Fibroblast of gingiva (primary cell): Measurements from ENCODE around the gene SLFN12L.
"Not testable (repeated sequence)": the region's sequence is repeated elsewhere in the genome, so short reads cannot be mapped to it uniquely, and the experiment has no call there.

Experiments used
- DNase-seq: peaks from one replicate; pipeline ENCODE4 v3.0.0-alpha.2; 2011; ENCODE audit warnings: low read depth

SLFN12L gene

GRCh38 chr17:35496451-35497290, 40.8 kb downstream of the SLFN12L start:
- DNase-seq = no peak

DNA sequence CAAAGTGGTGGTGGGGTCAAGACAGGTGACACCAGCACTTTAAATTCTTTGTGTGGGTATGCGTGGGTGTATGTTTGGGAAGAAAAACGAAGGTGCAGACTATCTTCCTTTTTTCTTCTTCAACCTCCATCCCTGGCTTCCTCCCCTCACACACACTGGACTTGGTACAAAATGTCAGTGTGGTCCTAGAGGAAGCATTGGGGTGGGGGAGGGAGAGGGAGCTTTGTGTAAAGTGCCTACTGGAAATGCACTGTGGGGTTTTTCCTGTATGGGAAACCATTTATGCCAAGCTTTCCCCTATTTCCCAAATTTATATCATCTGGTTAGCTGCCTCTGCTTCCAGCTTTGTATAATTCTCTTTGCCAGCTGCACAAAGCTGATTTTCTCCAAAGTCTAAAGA, 44.4 kb downstream of the SLFN12L start:
- DNase-seq = no peak

DNA sequence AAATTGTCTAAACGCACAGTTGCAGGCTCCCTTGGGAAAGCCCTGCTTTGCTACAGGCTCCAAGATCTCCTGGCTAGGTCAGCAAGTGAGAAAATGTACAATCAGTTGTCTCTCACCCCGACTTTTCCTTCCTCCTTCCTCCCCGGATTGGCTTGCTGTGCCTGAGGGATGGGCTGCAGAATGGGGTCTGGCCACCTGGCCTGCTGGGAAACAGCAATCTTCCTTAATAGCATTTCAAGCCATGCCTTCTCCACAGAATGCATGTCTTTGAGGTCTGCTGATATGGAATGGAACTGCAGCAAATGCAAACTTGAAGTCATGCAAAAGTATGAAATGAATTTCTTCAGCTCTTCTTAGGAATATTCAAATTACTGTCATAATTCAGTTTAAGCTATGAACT, 46.1 kb downstream of the SLFN12L start:
- DNase-seq = no peak

- no peak for DNase-seq
These were observed 47.5 kb downstream of the SLFN12L start for GRCh38 chr17:35489944-35490343.

GRCh38 chr17:35488991-35489390, 48.5 kb downstream of the SLFN12L start:
- no peak for DNase-seq

DNA sequence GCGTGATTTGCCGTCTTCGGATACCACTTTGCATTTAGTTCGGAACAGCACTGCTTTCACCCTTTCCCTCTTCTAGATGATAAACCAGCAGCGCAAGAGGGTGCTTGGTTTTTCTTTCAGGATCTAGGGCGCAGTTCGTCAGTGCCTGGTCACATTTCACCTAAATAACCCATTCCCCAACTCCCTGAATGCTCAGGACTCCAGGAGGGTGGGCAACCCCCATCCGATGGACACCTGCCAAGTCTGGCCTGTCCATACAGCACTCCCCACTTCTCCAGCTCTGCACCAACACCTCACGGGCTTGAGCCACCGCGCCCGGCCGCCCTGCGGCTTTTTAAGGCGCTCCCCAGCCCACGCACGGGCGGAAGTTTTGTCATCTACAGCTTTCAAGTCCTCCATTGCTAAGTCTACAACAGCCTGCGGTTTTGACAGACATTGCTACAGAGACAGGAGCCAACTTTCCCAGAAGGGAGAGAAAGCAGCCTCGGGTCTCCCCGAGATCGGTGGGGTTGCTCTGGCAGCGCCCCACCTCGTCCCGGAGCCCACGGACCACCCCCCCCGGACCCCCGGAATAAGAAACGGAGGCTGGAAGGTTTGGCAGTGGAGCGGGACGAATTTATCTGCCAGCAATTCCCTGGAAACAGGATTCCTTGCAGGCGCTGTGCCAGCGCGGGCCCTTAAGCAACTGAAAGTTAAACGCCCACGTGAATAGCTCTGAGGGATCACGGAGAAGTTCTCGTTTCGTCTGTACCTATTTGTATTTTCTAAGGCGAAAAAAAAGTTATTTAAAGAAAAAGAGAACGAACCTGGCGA, 50.4 kb downstream of the SLFN12L start:
- peak; percentile 35 for DNase-seq

DNA sequence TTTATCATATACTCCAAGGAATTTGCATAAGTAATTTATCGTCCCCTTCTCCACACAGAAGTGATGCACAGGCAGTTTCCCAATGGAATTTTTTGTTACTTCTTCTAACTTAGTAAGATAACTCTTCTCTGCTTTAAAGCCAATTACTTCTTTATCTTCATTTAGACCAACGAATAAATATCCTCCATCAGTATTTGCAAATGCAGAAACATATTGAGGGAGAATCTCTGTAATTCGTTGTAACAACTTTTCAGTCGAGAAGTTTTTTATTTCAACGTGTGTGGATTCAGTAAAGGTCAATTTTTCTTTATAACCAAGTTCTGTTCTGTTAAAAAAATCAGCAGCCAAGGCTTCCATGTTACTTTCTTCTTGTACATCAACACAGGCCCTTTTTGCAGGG, 58.2 kb downstream of the SLFN12L start:
- no peak for DNase-seq

GRCh38 chr17:35477248-35477647, 60.2 kb downstream of the SLFN12L start:
- DNase-seq = no peak

GRCh38 chr17:35476283-35476820, 61.1 kb downstream of the SLFN12L start:
- no peak for DNase-seq

- no peak for DNase-seq
These were observed 69.0 kb downstream of the SLFN12L start for GRCh38 chr17:35468475-35468874.

- DNase-seq = no peak
These were observed 69.7 kb downstream of the SLFN12L start for GRCh38 chr17:35467824-35468223.

DNA sequence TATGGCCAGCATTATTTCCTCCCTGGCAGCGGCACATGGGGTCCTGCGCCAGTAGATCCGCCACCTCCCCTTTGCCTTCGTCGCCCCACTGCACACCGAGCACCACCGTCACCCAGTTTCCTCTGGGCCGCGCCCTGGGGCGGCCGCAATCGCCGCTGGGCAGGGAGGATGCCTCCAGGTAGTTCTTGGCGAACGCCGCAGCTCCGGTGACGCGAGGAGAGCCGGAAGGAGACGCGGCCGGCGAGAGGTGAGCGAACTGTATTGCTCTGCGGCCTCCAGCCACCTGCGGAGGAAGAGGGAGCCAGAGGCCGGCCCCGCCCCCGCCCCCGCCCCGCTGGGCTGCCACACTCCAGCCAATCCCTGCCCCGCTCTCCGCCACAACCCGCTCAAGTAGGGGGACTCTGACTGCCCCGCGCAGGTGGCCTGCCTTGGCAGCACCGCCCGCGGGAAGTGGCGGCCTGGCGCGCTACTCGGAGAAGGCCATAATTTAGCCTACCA, 77.1 kb downstream of the SLFN12L start:
- no peak for DNase-seq

- not testable (repeated sequence) for DNase-seq
These were observed 83.4 kb downstream of the SLFN12L start for GRCh38 chr17:35454035-35454434.

GRCh38 chr17:35453171-35453570, 84.3 kb downstream of the SLFN12L start:
- no peak for DNase-seq

GRCh38 chr17:35449371-35449931, 88.0 kb downstream of the SLFN12L start:
- peak; percentile 4 for DNase-seq

GRCh38 chr17:35448899-35449227, 88.6 kb downstream of the SLFN12L start:
- no peak for DNase-seq

DNA sequence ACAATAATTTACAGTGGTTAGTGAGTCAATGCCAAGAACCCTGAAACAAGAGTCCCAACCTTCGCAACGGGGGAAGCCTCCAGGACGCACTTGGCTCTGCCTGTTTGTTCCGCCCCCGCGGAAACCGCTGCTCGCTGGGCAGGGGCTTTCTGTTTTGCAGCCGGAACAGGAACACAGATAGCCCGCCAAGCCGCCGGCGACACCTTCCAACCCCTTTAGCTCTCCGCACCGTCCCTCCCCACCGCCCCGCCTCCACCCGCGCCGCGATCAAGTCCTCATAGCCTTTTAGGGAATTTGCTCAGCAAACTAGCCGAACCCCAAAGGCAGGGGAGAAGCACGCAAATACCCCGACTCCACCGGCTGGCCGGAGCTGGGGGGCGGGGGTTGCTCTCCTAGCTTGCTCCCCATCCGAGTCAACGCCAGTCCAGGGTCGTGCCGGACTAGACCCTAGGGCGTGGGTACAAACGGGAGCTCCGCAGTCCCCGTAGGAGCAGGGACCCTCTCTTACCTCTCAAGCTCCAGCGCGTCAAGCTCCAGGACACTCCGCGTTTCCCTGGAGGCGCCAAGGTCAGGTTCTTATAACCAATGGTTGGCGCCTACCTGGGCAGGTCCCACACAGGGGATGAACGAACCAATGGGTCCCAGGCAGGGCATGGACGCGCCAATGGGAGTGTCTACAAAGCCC, 89.1 kb downstream of the SLFN12L start, which contains the start of gene SLFN13:
Gene SLFN13 (minus strand): TSS at position 553 of the 685 bp plus-strand sequence. CDS start 3,086 bp downstream, outside the sequence.
- DNase-seq = peak; percentile 4

DNA sequence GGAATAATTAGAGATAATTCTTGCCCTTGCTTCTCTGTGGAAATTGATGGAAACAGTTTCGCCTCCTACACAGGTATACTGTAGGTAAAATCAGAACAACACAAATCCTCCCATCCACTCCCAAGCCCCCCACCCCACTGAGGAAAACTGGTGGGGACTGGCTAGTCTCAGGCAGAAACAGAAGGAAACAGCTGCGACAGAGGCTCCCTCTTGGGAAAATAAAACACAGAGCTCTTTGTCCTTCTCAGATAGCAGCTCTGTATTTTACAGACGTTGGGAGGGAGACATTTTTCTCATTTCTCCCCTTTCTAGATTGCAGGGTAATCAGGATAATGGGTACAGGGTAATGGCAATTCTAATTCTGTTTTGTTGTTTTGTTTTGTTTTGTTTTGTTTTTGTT, 90.0 kb downstream of the SLFN12L start:
- DNase-seq = no peak

DNA sequence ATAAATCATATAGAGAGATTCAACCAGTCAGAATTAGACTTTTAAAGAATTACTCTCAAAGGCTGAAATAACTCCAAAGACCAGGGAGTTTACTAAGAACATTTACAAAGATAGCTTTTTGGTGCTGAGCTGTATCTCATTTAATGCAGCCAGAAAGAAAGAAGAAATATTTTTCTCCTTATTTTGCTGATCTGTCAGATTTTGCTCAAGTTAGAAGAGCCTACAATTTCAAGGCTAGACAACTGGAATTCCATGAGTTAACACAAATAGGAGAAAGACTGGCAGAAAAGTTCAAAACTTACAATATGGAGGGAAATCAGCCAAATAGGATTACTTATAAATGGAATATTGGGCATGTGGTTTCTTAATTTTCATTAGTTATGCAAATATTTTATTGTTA, 99.0 kb downstream of the SLFN12L start:
- DNase-seq = no peak

GRCh38 chr17:35433075-35433894, 104.2 kb downstream of the SLFN12L start:
- peak; percentile 98 for DNase-seq
